ENCODE results near the gene TNPO1.

GRCh38 chr5:72783354-72783753, 33.1 kb upstream of the TNPO1 start:
- no peak for TF ChIP-seq YY1 (IDR thresholded peaks at IDR 0.05; ENCODE audit: insufficient read depth, insufficient read length)
- TF ChIP-seq ZNF274 (IDR thresholded peaks at IDR 0.05; ENCODE audit: low read depth, low read length) = no peak

All from NT2/D1 (cell line).